Measurements from ENCODE around the gene ZC3H12C.

The ZC3H12C gene

DNA sequence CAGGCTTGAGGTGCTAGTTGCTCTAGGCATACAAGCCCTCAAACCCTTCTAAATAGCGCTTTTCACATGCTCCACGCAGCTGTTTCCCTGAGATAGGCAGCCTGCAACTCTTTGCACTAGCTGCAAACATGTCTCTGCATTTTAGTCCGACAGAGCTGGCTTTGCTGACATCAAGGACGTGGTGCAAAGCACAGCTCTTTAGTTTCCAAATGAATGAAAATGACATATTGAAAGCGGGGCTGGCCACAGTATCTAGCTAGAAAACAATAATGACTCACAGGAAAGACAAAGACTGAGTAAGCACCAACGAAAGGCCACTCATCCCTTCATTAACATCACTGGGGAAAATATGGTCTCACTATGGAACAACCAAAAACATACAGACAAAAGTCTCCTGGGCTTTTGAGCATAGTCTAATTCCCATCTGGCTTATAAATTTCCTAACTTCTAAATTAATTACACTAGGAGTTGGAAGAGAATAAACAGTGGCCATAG, 15.3 kb upstream of the ZC3H12C start:
- no peak for DNase-seq

- DNase-seq: no peak
Observed at GRCh38 chr11:110078923-110079544, 14.2 kb upstream of the ZC3H12C start.

GRCh38 chr11:110079726-110080125, 13.5 kb upstream of the ZC3H12C start:
- DNase-seq: no peak

- no peak for DNase-seq
Observed at GRCh38 chr11:110081462-110082376, 11.5 kb upstream of the ZC3H12C start.

DNA sequence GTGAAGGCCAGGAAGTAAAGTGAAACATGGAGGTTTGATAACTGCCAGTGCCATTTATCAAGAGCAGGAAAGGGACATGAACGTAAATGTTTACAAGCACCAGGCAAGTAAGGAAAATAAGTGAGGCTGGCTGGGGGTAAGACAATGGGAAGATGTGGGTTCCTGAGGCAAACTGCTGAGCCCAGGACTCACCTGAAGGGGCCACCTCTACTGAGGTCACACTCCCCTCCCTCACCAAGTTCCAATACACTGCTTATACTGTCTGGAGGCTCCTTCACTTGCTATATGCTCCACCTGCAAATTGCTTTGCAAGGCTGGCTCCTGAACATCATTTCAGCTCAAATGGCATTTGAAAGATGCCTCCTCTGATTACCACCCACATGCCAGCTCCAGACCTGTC, 10.3 kb upstream of the ZC3H12C start:
- no peak for DNase-seq

GRCh38 chr11:110085255-110085838, 7.8 kb upstream of the ZC3H12C start:
- no peak for DNase-seq

DNA sequence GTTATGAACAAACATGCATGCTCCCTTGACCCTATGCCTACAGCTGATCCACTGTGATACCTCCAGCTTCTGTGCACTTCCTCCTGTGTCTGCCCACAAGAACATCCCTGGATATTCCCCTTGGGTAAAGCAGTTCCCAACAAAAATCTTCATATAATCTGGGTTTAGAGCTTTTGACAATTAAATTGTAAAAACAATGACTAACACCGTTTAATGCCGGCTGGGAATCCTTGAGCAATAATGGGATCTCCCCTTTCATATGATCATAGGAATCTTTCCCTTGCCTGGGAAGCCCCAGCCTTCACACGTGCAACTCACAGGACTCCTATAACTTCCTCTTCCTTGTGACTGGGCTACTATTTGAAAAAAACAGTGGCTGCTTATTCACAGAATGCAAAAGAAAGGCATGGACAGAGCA, 6.3 kb upstream of the ZC3H12C start:
- no peak for DNase-seq

- DNase-seq: no peak
Observed at GRCh38 chr11:110087812-110088534, 5.2 kb upstream of the ZC3H12C start.

- DNase-seq: no peak
Observed at GRCh38 chr11:110088535-110089344, 4.5 kb upstream of the ZC3H12C start.

DNA sequence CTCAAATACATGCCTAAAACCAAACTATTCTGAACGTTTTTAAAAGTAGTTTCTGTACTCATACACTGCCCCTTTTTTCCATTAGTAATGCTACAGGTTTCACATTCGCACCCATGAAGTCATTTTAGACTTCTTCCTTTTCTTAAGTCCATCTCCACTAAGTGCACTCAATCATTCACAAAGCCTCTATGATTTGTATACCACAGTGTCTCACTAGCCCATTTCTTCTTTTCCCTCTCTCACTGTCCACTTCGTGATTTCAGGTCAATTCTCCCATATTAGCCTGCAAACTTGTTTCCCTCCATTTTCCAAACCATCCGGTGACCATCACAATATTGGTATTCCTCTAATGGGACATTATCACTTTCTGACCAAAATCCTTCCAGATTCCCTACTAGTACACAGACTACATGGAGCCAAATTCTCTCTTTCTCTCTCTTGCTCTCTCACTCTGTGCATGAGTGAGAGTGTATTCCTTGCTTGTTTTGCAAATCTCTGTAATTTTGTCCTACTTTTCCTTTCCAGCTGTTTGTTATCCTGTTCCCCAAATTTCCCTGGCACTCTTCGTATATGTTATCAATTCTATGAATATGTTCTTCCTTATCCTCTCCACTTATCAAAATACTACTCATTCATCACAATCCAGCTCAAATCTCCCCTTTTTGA, 3.4 kb upstream of the ZC3H12C start:
- DNase-seq: no peak

GRCh38 chr11:110090466-110091026, 2.6 kb upstream of the ZC3H12C start:
- no peak for DNase-seq

- no peak for DNase-seq
Observed at GRCh38 chr11:110092111-110092514, 1.1 kb upstream of the ZC3H12C start.

DNA sequence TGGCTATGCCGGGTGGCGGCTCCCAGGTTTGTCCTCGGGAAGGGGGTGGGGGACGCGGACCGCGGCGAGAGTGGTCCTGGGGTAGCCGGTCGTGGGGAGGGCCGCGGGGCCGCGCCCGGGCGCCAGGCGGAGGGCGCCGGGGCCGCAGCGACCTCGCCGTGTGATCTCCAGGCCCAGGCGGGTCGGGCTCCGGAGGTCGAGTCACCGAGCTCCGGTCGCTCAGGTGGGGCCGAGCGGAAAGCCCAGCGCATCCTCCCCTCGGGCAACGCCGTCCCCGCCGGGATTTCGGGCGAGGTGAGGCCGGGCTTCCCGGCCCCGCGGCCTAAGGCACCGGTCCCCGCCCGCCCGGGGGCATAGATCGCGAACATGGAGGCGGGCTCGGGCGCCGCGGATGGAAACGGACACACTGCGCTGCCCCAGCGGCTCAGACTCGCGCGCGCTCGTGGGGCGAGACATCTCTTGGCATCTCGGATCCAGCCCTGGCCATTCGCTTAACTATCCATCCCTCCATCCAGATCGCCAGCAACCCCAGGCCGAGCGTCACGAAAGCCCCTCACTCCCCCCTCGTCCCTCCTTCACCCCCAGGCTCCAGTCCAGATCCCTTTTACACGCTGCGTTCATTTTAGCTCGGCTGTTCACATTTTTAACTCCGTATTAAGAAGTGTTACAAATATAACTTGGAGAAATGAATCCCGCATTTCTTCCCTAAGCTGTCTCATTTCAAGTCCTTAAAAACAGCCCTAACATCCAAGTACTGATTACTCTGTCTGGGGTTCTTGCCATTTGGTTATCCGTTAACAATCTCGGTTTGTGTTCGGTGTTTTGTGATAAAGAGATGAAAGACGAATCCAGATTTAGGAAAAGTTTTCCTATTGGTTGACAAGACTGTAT, 460 bp downstream of the ZC3H12C start:
- DNase-seq: peak; percentile 55

GRCh38 chr11:110094298-110095285, 1.4 kb downstream of the ZC3H12C start:
- DNase-seq: no peak

DNA sequence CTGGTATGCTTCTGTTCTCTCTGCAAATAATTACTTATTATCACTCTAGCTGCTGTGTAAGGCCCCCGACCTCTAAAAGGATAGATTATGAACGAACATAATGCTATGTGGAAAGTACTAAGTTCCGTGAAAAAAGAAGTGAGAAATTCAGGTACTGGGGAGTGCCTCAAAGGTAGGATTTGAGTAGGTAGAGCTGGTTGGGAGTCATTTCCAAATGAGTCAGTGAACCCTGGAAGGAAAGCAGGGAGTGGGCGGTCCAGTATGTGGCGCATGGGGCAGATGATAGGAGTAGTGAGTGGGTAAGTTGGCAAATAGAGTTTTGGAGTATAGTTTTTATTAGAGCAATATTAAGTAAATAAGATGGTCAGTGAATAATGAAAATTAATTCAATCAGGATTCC, 2.4 kb downstream of the ZC3H12C start:
- DNase-seq: no peak

GRCh38 chr11:110096496-110096895, 3.3 kb downstream of the ZC3H12C start:
- no peak for DNase-seq

DNA sequence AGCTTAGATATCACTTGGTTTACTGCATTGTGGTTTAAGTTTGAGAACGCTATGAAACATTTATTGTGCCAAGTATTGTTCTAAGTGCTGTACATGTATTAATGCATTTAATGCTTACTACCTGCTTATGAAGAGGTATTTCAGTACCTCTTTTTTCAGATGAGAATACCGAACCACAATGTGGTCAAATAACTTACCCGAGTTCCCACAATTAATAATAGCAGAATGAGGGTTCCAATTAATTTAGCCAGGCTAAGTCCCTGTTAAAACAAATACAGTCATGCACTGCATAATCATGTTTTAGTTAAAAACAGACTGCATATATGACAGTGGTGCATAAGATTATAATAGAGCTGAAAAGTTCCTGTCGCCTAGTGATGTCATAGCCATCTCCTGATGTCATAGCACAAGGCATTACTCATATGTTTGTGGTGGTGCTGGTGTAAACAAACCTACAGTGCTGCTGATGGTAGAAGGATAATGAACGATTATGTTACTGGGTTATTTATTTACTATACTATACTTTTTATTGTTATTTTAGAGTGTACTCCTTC, 4.3 kb downstream of the ZC3H12C start:
- no peak for DNase-seq

DNA sequence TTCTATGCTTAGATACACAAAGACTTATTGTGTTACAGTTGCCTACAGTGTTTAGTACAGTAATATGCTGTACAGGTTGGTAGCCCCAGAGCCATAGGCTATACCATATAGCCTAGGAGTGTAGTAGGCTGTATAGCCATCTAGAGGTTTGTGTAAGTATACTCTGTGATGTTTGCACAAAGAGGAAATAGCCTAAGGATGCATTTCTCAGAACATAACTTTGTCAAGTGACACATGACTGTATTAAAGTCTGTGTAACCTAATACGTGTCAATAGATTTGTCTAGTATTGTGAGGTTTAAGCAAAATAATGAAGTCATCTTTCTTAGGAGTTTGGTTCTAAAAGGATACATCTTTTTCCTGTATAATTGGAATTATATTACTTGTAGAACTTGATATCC, 5.5 kb downstream of the ZC3H12C start:
- no peak for DNase-seq
